Vagina (tissue), 2 donors: Measurements from ENCODE around the gene PALM2AKAP2.

Source experiments
- POLR2A ChIP-seq, 2 donors: fragments of 450-650 bp; IDR thresholded peaks; one replicate each; pipeline ENCODE4 v1.6.1; 2017; ENCODE audit warnings: antibody characterized with exemption in 2 of 2, mild to moderate bottlenecking in 2 of 2, moderate library complexity in 2 of 2
- POLR2AphosphoS5 ChIP-seq, 2 donors: sonication (generic); formaldehyde crosslinking; IDR thresholded peaks; one replicate each; pipeline ENCODE4 v1.9.0; 2017; ENCODE audit warnings: antibody characterized with exemption in 2 of 2, mild to moderate bottlenecking in 2 of 2, low read depth in 1 of 2; ENCODE audit not compliant: insufficient read depth in 1 of 2
- TF ChIP-seq, protein P1 (sequence below), 3 experiments: fragments of 450-650 bp in 2 of 3; fragments of 200-600 bp in 1 of 3; sonication (generic) in 1 of 3; IDR thresholded peaks; one replicate each; pipeline ENCODE4 v1.5.1; 2017 to 2019; ENCODE audit warnings: antibody characterized with exemption in 3 of 3, mild to moderate bottlenecking in 2 of 3, moderate library complexity in 2 of 3

DNA sequence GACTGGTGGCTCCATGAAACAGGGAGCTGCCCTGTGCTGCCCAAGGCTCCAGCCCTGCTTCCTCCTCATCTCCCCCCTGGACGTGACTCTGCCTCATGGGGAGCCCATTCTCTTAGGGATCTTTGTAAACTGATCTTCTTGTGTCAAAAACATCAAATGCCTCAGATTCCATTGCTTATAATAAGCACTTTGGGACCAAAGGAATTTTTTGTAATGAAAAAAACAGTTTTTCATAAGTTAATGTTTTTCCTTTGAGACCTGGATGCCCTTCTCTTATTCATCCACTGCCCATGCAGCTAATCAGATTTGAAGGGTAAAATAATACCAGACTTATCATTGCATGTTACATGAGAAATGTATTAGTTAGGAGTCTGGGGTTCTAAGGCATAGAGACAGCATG, 41.7 kb downstream of the PALM2AKAP2 start:
- TF ChIP-seq POLR2A (IDR thresholded peaks at IDR 0.05) (no peak), POLR2AphosphoS5 (IDR thresholded peaks at IDR 0.05; ENCODE audit: insufficient read depth in 1 of 2, low read depth in 1 of 2) (no peak)
- TF ChIP-seq, protein P1, sequence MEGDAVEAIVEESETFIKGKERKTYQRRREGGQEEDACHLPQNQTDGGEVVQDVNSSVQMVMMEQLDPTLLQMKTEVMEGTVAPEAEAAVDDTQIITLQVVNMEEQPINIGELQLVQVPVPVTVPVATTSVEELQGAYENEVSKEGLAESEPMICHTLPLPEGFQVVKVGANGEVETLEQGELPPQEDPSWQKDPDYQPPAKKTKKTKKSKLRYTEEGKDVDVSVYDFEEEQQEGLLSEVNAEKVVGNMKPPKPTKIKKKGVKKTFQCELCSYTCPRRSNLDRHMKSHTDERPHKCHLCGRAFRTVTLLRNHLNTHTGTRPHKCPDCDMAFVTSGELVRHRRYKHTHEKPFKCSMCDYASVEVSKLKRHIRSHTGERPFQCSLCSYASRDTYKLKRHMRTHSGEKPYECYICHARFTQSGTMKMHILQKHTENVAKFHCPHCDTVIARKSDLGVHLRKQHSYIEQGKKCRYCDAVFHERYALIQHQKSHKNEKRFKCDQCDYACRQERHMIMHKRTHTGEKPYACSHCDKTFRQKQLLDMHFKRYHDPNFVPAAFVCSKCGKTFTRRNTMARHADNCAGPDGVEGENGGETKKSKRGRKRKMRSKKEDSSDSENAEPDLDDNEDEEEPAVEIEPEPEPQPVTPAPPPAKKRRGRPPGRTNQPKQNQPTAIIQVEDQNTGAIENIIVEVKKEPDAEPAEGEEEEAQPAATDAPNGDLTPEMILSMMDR (IDR thresholded peaks at IDR 0.05), result no peak
